Stomach smooth muscle (tissue), 2 donors: ENCODE measurements around the gene DNAJC30.
A peak's percentile ranks its signal among the peaks of the same experiment; 100 is the strongest.
"Not testable (repeated sequence)": the region's sequence is repeated elsewhere in the genome, so short reads cannot be mapped to it uniquely, and the experiment has no call there.

Source experiments
- H3K27ac ChIP-seq: one replicate; pipeline ENCODE4 v1.7.0; 2013; ENCODE audit warnings: mild to moderate bottlenecking, low read length, inconsistent platforms
- H3K27me3 ChIP-seq, 2 donors: one replicate each; pipeline ENCODE4 v1.7.0; 2013; ENCODE audit warnings: low read length in 2 of 2; ENCODE audit not compliant: insufficient read depth in 2 of 2, control insufficient read depth in 1 of 2
- H3K36me3 ChIP-seq, 2 donors: one replicate each; pipeline ENCODE4 v1.7.0; 2013; ENCODE audit warnings: low read length in 2 of 2; ENCODE audit not compliant: control insufficient read depth in 2 of 2, insufficient read depth in 2 of 2
- H3K4me1 ChIP-seq: one replicate; pipeline ENCODE4 v1.7.0; 2013; ENCODE audit warnings: low read length; ENCODE audit not compliant: control insufficient read depth, insufficient read depth
- H3K4me3 ChIP-seq, 2 donors: one replicate each; pipeline ENCODE4 v1.7.0; 2013; ENCODE audit warnings: low read length in 2 of 2
- H3K9ac ChIP-seq, 2 donors: one replicate each; pipeline ENCODE4 v1.7.0; 2013; ENCODE audit warnings: low read length in 2 of 2, mild to moderate bottlenecking in 1 of 2
- H3K9me3 ChIP-seq, 2 donors: one replicate each; pipeline ENCODE4 v1.7.0; 2013; ENCODE audit warnings: low read length in 2 of 2; ENCODE audit not compliant: control insufficient read depth in 2 of 2
- donor health status: healthy.
- donor health status: Pancreatic carcinoma.

Gene DNAJC30

DNA sequence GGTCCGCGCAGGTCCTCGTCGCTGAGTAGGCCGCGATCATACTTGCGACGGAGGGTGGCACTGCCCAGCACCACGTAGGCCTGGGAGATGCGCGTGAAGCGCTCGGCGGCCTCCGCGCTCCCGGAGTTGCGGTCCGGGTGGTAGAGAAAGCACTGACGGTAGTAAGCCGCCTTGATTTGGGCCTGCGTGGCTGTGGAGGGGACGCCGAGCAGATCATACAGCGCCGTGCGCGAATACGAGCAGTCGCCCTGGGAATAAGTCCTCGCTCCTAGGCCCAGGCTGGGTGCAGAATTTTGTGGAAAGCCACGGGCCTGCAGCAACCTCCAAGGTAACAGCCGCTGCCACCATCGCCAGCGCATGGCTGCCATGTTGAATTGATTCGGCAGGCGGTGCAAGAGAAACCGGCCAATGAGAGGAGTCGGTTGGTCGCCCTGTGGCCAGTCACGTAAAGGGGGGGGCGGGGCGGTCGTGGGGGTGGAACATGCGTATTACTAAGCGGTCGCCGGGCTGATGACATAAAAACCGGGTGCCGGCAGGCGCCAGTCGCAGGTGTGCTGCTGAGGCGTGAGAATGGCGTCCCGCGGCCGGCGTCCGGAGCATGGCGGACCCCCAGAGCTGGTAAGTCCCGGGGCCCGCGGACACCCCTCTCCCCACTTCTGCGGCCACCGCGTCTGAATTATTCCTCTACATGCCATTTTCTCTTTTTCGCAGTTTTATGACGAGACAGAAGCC lies at the start of gene DNAJC30, which contains the start of gene BUD23:
Gene DNAJC30 (minus strand): TSS at position 398 of the 732 bp plus-strand sequence. CDS start 30 bp downstream, at position 368.
Gene BUD23 (plus strand): TSS at position 542 of the 732 bp plus-strand sequence. CDS start 29 bp downstream, at position 571.
- peaks cover 9% of the 10 kb centered on the region in 2 donors for H3K36me3 ChIP-seq
- H3K9me3 ChIP-seq = no peaks in the 10 kb centered on the region
- peak within 1 kb of the TSS; percentile 90 to 97 for H3K4me3 ChIP-seq
- H3K9ac ChIP-seq = peak within 1 kb of the TSS; percentile 91
- peaks cover 33% of the 10 kb centered on the region for H3K4me1 ChIP-seq
- no peaks in the 10 kb centered on the region for H3K27me3 ChIP-seq
- peak within 1 kb of the TSS; percentile 83 for H3K27ac ChIP-seq

DNA sequence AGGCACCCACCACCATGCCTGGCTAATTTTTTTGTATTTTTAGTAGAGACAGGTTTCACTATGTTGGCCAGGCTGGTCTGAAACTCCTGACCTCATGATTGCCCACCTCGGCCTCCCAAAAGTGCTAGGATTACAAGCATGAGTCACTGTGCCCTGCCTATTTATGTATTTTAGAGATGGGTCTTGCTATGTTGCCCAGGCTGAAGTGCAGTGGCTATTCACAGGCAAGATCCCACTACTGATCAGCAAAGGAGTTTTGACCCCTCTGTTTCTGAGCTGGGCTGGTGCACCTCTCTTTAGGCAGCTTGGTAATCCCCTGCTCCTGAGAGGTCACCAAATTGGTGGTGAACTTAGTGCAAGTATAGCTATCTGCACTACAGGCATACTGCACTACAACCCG lies 49.1 kb upstream of the DNAJC30 start:
- no peaks in the 10 kb centered on the region for H3K27me3 ChIP-seq
- no peak overlapping the region for H3K27ac ChIP-seq
- H3K4me3 ChIP-seq = no peak overlapping the region
- no peak overlapping the region for H3K9ac ChIP-seq
- H3K36me3 ChIP-seq = peaks cover 2 to 9% of the 10 kb centered on the region in 2 donors
- H3K4me1 ChIP-seq = peaks cover 2% of the 10 kb centered on the region
- H3K9me3 ChIP-seq = no peaks in the 10 kb centered on the region

DNA sequence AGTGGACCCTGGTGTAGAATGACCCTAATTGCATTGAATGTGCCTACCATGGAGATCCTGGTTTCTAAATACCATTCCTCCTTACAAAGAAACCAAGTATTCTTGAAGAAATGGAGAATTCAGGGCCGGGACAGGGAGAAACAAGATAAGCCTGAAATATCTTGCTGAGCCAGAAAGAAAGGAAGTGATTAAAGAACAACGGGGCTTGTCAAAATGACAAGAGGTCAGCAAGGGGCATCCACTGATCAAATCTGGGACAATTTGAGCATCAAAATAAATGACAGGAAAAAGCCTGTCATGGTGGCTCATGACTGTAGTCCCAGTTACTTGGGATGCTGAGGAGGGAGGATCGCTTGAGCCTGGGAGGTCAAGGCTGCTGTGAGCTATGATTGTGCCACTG lies 47.2 kb upstream of the DNAJC30 start:
- Histone ChIP-seq H3K4me3 (no peak overlapping the region), H3K27ac (no peak overlapping the region), H3K9me3 (no peaks in the 10 kb centered on the region), H3K27me3 (peaks cover 3 to 5% of the 10 kb centered on the region in 2 donors), H3K9ac (no peak overlapping the region), H3K36me3 (no peaks in the 10 kb centered on the region), H3K4me1 (no peaks in the 10 kb centered on the region)

DNA sequence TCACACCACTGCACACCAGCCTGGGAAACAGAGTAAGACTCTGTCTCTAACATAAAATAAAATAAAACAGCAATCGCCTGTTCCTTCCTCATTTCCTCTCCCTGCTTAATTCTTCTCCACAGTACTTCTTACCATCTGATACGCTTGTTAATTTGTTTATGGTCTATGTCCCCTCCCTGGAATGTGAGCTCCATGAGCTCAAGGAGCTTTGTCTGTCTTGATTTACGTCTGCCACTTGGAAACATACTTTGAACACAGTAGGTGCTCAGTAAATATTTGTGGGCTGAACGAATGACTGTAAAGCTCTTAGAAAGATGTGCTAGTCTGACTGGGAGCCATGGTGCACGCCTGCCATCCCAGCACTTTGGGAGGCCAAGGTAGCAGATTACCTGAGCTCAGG lies 45.3 kb upstream of the DNAJC30 start:
- Histone ChIP-seq H3K36me3 (no peaks in the 10 kb centered on the region), H3K4me3 (no peak overlapping the region), H3K27me3 (peaks cover 3 to 5% of the 10 kb centered on the region in 2 donors), H3K27ac (no peak overlapping the region), H3K4me1 (no peaks in the 10 kb centered on the region), H3K9me3 (no peaks in the 10 kb centered on the region), H3K9ac (no peak overlapping the region)

DNA sequence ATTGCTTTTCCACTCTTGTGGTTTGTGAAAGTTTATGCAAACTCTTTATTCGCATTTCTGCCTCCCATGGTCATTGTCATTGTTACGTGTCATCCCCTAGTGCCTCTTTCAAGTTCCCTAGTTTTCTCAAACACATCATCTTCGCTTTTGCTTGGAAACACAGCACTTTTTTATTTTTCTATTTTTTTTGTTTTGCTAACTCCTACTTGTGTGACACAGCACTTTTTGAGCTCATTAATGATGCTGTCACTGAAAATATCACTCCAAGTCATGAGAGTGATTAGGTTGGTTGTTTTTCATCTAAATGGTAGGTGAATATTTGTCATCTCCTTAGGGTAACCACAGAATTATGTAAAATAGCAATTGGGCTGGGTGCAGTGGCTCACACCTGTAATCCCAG lies 44.7 kb upstream of the DNAJC30 start:
- Histone ChIP-seq H3K9me3 (no peaks in the 10 kb centered on the region), H3K27me3 (peaks cover 3 to 5% of the 10 kb centered on the region in 2 donors), H3K36me3 (no peaks in the 10 kb centered on the region), H3K27ac (no peak overlapping the region), H3K9ac (no peak overlapping the region), H3K4me1 (no peaks in the 10 kb centered on the region), H3K4me3 (no peak overlapping the region)

DNA sequence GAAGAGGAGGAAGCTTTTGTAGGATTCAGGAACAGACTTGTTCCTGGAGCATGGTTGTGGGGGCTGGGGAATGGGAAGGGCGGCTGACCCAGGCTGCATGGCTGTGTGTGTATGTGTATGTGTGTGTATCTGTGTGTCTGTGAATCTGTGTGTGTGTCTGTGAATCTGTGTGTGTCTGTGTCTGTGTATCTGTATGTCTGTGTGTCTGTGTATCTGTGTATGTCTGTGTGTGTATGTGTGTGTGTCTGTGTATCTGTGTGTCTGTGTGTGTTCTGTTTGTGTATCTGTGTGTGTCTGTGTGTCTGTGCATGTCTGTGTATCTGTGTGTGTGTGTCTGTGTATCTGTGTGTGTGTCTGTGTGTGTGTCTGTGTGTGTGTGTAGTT lies 42.8 kb upstream of the DNAJC30 start:
- Histone ChIP-seq H3K4me1 (peaks cover 8% of the 10 kb centered on the region), H3K27me3 (peaks cover 3 to 5% of the 10 kb centered on the region in 2 donors), H3K36me3 (no peaks in the 10 kb centered on the region), H3K9ac (no peak overlapping the region), H3K27ac (no peak overlapping the region), H3K9me3 (no peaks in the 10 kb centered on the region), H3K4me3 (no peak overlapping the region)

DNA sequence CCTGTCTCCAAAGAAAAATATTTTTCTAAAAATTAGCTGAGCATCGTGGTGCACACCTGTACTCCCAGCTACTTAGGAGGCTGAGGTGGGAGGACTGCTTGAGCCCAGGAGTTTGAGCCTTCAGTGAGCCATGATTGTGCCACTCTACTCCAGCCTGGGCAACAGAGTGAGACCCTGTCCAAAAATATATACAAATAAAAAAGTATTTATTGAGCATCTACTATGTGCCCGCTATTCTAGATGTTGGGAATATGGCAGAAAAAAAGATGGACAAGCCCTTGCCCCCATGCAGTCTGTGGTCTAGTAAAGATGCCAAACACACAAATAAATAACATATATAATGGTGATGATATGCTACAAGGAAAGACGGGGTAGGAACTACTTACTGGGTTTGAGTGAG lies 40.6 kb upstream of the DNAJC30 start:
- H3K4me1 ChIP-seq = peaks cover 14% of the 10 kb centered on the region
- no peak overlapping the region for H3K9ac ChIP-seq
- H3K27ac ChIP-seq = no peak overlapping the region
- no peak overlapping the region for H3K4me3 ChIP-seq
- no peaks in the 10 kb centered on the region for H3K36me3 ChIP-seq
- H3K9me3 ChIP-seq = no peaks in the 10 kb centered on the region
- H3K27me3 ChIP-seq = peaks cover 3 to 5% of the 10 kb centered on the region in 2 donors

DNA sequence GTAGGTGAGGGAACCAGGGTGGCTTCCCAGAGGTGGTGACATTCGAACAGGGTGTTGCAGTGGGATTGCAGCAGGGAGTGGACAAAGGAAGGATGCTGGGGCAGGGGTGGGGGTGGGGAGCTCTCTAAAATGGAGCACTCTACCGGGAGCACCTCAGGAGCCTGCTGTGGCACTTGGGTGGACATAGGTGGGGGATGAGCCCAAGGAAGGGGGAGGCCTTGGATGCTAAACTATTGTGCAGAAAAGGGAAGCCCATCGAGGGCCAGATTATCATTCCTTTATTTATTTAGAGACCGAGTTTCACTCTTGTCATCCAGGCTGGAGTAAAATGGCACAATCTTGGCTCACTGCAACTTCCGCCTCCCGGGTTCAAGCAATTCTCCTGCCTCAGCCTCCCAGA lies 39.5 kb upstream of the DNAJC30 start:
- no peak overlapping the region for H3K4me3 ChIP-seq
- H3K9ac ChIP-seq = no peak overlapping the region
- H3K36me3 ChIP-seq = no peaks in the 10 kb centered on the region
- H3K27me3 ChIP-seq = peaks cover 3 to 5% of the 10 kb centered on the region in 2 donors
- H3K4me1 ChIP-seq = peaks cover 25% of the 10 kb centered on the region
- no peak overlapping the region for H3K27ac ChIP-seq
- H3K9me3 ChIP-seq = no peaks in the 10 kb centered on the region

DNA sequence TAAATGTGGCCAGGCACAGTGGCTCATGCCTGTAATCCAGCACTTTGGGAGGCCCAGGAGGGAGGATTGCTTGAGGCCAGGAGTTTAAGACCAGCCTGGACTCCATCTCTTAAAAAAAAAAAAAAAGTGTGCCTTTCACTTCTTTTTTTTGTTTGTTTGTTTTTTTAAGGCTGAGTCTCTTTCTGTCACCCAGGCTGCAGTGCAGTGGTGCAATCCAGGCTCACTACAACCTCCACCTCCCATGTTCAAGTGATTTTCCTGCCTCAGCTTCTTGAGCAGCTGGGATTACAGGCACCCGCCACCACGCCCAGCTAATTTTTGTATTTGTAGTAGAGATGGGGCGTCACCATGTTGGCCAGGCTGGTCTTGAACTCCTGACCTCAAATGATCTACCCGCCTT lies 38.9 kb upstream of the DNAJC30 start:
- H3K27me3 ChIP-seq, H3K36me3 ChIP-seq, H3K9me3 ChIP-seq, H3K9ac ChIP-seq, H3K4me3 ChIP-seq: not testable (repeated sequence)
- peaks cover 31% of the 10 kb centered on the region for H3K4me1 ChIP-seq
- peak overlapping the region; percentile 58 for H3K27ac ChIP-seq

DNA sequence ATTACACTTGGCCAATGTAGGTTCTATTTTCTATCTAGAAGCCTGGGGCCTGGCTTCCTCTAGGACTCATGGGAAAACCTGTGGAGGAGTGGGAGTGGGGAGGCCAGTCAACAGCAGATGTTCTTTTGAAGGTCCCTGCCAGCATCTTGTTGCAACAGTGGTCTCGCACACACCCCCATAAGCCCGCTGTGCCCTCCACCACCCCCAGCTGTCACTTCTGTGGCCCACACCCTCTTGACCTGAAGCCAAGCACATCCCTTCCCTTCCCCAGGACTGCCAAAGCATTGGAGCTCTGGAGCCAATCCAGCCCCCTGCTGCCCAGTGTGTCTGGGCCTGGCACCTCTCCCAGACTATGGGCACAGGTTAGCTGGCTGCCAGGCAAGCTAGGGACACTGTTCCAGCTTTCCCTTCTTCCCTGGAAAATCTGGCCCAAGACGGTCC lies 38.1 kb upstream of the DNAJC30 start:
- Histone ChIP-seq H3K4me3 (no peak overlapping the region), H3K36me3 (no peaks in the 10 kb centered on the region), H3K9me3 (no peaks in the 10 kb centered on the region), H3K27ac (peak overlapping the region; percentile 58), H3K9ac (no peak overlapping the region), H3K4me1 (peaks cover 37% of the 10 kb centered on the region), H3K27me3 (peaks cover 0 to 3% of the 10 kb centered on the region in 2 donors)

DNA sequence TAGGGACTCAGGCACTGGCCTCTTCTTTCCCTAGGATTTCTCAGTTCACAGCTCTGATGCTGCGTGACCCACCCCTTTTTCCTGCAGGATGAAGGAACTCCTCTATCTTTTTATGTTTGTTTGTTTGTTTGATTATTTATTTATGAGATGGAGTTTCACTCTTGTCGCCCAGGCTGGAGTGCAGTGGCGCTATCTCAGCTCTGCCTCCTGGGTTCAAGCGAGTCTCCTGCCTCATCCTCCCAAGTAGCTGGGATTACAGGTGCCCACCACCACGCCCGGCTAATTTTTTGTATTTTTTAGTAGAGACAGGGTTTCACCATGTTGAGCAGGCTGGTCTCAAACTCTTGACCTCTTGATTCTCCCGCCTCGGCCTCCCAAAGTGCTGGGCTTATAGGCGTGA lies 37.2 kb upstream of the DNAJC30 start:
- H3K9me3 ChIP-seq, H3K36me3 ChIP-seq, H3K27me3 ChIP-seq, H3K4me3 ChIP-seq, H3K9ac ChIP-seq: not testable (repeated sequence)
- H3K27ac ChIP-seq = peak overlapping the region; percentile 41
- H3K4me1 ChIP-seq = peaks cover 47% of the 10 kb centered on the region
